Lower leg skin (tissue), 4 donors: ENCODE measurements around the gene EIF2AK2. TPM values are rescaled to one million over a fixed set of nuclear protein-coding genes. Genes with fewer than 3 reads are reported as not detected.
A peak's percentile ranks its signal among the peaks of the same experiment; 100 is the strongest.

ENCODE experiments used
- DNase-seq, 2 donors: peaks; one replicate each; pipeline ENCODE4 v3.0.0-alpha.2; 2019; ENCODE audit warnings: low spot score in 2 of 2
- H3K4me3 ChIP-seq: fragments of 200-600 bp; sonication (generic); 2 replicates; pipeline ENCODE4 v1.5.1; 2017; ENCODE audit warnings: mild to moderate bottlenecking, low read depth; ENCODE audit not compliant: poor library complexity, severe bottlenecking
- POLR2A ChIP-seq, 2 donors: fragments of 450-650 bp; IDR thresholded peaks; one replicate each; pipeline ENCODE4 v1.6.1; 2016 to 2017; ENCODE audit warnings: antibody characterized with exemption in 2 of 2, mild to moderate bottlenecking in 1 of 2, moderate library complexity in 1 of 2
- whole genome bisulfite sequencing, 2 donors: methylation state at CpG; one replicate each; pipeline ENCODE4 v1.1.5; 2018; 5-methylcytosine and 5-hydroxymethylcytosine counted together
- intact Hi-C: fragments of 100-400 bp; cut with DNase I; formaldehyde crosslinking; loops from one replicate; pipeline ENCODE4 v1.15.0; 2023; ENCODE audit warnings: low total_unique reads
- total RNA-seq, 4 donors: library from RNA; depleted of rRNA; stranded (reverse); fragments of >200 nt; gene quantifications; one replicate each; pipeline ENCODE4 v1.1.0, GENCODE V29; 2016
- TF ChIP-seq, protein P1 (sequence below), 3 donors: fragments of 450-650 bp; IDR thresholded peaks; one replicate each; pipeline ENCODE4 v1.5.1; 2016; ENCODE audit warnings: antibody characterized with exemption in 3 of 3, mild to moderate bottlenecking in 3 of 3, moderate library complexity in 2 of 3

Gene EIF2AK2
- total RNA-seq, 4 donors from 2014 or later: 5.3 to 10.7 (median 7.4) TPM

DNA sequence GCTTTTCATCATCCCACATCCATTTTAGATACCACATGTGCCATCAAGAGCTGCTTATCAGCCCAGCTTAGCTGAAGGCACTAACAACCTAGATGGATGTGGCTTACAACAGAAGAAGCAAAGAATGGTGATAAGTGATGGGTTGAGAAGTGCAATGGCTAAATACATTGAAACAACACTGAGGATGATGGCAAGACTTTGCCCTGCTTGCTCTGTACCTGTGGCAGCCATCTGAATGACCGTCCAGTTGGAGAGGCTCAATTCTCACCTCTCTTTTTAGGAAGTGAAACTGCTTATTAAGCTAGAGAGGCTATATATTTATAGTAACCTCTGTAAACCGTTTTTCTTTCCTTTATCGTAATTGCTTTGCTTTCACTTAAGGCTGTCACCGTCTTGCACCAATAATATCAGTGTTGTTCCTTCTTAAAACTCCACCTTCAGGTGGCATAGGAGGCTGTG, 66.7 kb downstream of the EIF2AK2 start:
- intact Hi-C loops: no loop called here
- no peak for DNase-seq
- H3K4me3 ChIP-seq: no peak overlapping the region
- TF ChIP-seq, protein P1, sequence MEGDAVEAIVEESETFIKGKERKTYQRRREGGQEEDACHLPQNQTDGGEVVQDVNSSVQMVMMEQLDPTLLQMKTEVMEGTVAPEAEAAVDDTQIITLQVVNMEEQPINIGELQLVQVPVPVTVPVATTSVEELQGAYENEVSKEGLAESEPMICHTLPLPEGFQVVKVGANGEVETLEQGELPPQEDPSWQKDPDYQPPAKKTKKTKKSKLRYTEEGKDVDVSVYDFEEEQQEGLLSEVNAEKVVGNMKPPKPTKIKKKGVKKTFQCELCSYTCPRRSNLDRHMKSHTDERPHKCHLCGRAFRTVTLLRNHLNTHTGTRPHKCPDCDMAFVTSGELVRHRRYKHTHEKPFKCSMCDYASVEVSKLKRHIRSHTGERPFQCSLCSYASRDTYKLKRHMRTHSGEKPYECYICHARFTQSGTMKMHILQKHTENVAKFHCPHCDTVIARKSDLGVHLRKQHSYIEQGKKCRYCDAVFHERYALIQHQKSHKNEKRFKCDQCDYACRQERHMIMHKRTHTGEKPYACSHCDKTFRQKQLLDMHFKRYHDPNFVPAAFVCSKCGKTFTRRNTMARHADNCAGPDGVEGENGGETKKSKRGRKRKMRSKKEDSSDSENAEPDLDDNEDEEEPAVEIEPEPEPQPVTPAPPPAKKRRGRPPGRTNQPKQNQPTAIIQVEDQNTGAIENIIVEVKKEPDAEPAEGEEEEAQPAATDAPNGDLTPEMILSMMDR (IDR thresholded peaks at IDR 0.05): no peak
- TF ChIP-seq POLR2A (IDR thresholded peaks at IDR 0.05): no peak
- WGBS, 2 donors: 83 to 85% methylated on average over 4 of the region's 4 CpGs

DNA sequence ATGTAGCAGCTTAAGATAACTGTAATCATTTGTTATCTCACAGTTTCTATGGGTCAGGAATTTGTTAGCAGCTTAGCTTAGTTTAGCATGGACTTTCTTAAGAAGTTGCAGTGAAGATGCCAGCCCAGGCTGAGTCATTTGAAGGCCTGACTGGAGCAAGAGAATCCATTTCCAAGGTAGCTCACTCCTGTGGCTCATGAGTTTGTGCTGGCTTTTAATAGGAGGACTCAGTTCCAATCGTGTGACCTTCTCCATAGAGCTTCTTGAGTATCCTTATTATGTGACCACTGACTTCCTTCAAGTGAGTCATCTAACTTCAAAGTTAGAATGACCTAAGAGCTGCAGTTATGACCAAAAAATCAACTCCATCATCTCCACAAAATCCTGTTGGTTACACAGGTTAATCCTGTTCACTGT, 71.0 kb downstream of the EIF2AK2 start:
- intact Hi-C loops: no loop called here
- 79 to 88% methylated on average over 1 of the region's 1 CpG for WGBS, 2 donors
- no peak for DNase-seq
- TF ChIP-seq, protein P1 (IDR thresholded peaks at IDR 0.05): no peak
- TF ChIP-seq POLR2A (IDR thresholded peaks at IDR 0.05): no peak
- H3K4me3 ChIP-seq: no peak overlapping the region

DNA sequence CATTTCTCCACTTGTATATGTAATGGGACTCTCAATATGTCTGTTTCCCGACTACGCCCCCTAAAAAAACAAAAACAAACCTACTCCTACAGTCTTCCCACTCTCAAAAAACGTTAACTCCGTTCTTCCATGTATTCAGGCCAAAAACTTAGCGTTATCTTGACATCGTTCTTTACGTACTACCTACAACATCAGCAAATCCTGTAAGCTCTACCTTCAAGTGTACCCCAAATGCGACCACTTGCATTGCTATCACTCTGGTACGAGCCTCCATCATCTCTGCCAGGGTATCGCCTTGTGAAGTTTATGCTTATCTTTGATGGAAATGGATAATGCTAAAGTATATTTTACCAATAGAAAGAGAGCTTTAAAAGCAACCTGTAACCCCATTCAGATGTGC, 72.0 kb downstream of the EIF2AK2 start:
- no peak for TF ChIP-seq POLR2A (IDR thresholded peaks at IDR 0.05)
- TF ChIP-seq, protein P1 (IDR thresholded peaks at IDR 0.05): no peak
- intact Hi-C loops: no loop called here
- 2% methylated on average over 10 of the region's 10 CpGs for WGBS, 2 donors
- peak overlapping the region; percentile 87 for H3K4me3 ChIP-seq
- DNase-seq: no peak

DNA sequence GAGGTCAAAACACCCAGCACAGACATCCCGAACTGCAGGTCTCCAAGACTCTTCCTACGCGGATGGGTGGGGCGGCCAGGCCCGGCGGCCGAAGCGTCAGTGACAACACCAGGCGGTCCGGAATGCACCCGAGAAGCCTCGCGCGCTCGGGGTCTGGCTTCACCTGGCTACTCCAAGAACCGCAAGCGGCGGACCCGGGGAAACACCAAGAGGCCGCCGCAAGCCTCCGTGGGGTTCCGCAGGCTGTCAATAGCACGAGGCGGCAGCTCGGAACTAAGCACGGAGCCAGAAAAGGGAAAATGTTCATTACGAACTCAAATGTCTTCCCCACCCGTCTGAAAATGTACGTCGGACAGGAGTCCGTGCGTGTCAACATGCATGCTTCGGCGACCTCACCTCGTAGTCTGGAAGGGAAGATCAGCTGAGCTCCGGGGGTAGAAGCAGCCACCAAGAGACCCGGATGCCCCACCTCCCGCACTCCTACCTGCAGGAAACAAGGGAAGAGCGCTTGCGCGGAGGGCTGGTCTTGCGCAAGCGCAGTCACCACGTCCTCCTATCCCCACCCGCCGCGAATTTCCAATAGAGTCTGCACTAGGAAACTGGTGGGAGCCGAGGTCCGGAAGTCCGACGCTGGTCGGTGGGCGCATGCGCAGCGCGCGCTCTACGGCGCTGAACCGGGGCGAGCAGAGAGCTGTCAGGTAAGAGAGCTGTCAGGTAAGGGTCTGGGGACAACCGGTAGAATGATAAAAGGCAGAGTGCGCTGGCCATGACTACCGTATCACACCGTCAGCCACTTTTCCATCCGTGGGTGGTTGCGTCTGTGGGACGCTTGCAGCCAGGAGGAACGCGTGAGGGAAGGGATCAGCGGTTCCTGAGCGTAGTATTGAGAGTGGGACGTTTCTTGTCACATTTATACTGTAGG, 72.6 kb downstream of the EIF2AK2 start, which contains the start of the genes GPATCH11 and HEATR5B:
Gene GPATCH11 (plus strand): TSS at position 646 of the 922 bp plus-strand sequence. CDS start 3,864 bp downstream, outside the sequence.
Gene HEATR5B (minus strand): TSS at position 500 of the 922 bp plus-strand sequence. CDS start 958 bp downstream, outside the sequence.
- peak; percentile 94 to 98 for DNase-seq
- intact Hi-C loops: no loop called here
- WGBS, 2 donors: 0 to 1% methylated on average over 47 to 73 of the region's 74 CpGs

DNA sequence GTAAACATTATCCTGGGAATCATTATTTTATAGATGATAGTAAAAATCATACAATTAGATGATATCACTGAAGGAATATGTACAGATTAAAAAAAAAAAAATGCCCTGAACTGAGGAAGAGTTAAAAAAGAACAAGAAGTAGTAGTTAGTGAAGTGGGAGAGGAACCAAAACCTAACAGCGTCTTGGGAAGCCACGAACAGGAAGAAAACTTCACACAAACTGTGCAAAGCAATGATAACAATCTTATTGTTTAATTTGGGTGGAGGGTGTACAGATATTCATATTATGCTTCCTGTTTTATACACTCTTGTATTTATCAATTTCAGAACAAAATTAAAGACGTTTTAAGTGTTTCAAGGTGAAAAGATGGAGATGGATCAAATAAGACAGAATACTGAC, 76.1 kb downstream of the EIF2AK2 start:
- DNase-seq: no peak
- TF ChIP-seq, protein P1 (IDR thresholded peaks at IDR 0.05): no peak
- no peak for TF ChIP-seq POLR2A (IDR thresholded peaks at IDR 0.05)
- intact Hi-C loops: no loop called here
- 43 to 46% methylated on average over 3 of the region's 3 CpGs for WGBS, 2 donors
- no peak overlapping the region for H3K4me3 ChIP-seq

More for the DNA sequence above, 72.6 kb downstream of the EIF2AK2 start, which contains the start of the genes GPATCH11 and HEATR5B:
- TF ChIP-seq POLR2A (IDR thresholded peaks at IDR 0.05): no peak
- TF ChIP-seq, protein P1 (IDR thresholded peaks at IDR 0.05): no peak
- H3K4me3 ChIP-seq: peak within 1 kb of the TSS; percentile 87
